K562 (cell line): ENCODE data around the gene OSCP1. TPM values are rescaled to one million over a fixed set of nuclear protein-coding genes. Genes with fewer than 3 reads are reported as not detected.

ENCODE experiments used
- AFF4 ChIP-seq: sonication (generic); formaldehyde crosslinking; IDR thresholded peaks from 2 replicates; pipeline ENCODE4 v1.8.0; 2023; ENCODE audit warnings: mild to moderate bottlenecking, missing genetic modification reagents
- CBFA2T3 ChIP-seq: fragments of 450-650 bp; IDR thresholded peaks from 2 replicates; pipeline ENCODE4 v1.6.1; 2017
- CBX8 ChIP-seq: fragments of 200-600 bp; sonication (generic); IDR thresholded peaks from 2 replicates; pipeline ENCODE4 v1.6.1; 2012; ENCODE audit warnings: borderline replicate concordance, mixed run types, low read depth, mild to moderate bottlenecking, moderate library complexity, mixed read lengths, low read length, control low read depth, inconsistent platforms; ENCODE audit not compliant: poor library complexity, severe bottlenecking; ENCODE audit errors: extremely low read depth
- GTF2F1 ChIP-seq: IDR thresholded peaks from 2 replicates; pipeline ENCODE4 v1.6.1; 2011; ENCODE audit warnings: low read depth, low read length, improper control_type of control experiment
- HCFC1 ChIP-seq: IDR thresholded peaks from 2 replicates; pipeline ENCODE4 v1.6.1; 2012; ENCODE audit warnings: low read depth, low read length, improper control_type of control experiment
- HSF4 ChIP-seq: fragments of 250-450 bp; sonication (Bioruptor Pico); IDR thresholded peaks from 2 replicates; pipeline ENCODE4 v2.1.2; 2022; ENCODE audit warnings: mild to moderate bottlenecking, moderate library complexity, borderline replicate concordance
- MCM3 ChIP-seq: fragments of 450-650 bp; IDR thresholded peaks from 2 replicates; pipeline ENCODE4 v1.6.1; 2016
- NFIX ChIP-seq: fragments of 250-450 bp; sonication (Bioruptor Pico); IDR thresholded peaks from 2 replicates; pipeline ENCODE4 v1.4.0; 2020; ENCODE audit warnings: low read depth, mild to moderate bottlenecking, moderate library complexity
- NFYB ChIP-seq: IDR thresholded peaks from 2 replicates; pipeline ENCODE4 v1.6.1; 2011; ENCODE audit warnings: mild to moderate bottlenecking, moderate library complexity; ENCODE audit not compliant: insufficient read length; ENCODE audit errors: extremely low read depth
- NR2F6 ChIP-seq: fragments of 450-650 bp; formaldehyde crosslinking; IDR thresholded peaks from 2 replicates; pipeline ENCODE4 v1.4.0; 2020; ENCODE audit warnings: mild to moderate bottlenecking
- OTX1 ChIP-seq: fragments of 450-650 bp; formaldehyde crosslinking; IDR thresholded peaks from 2 replicates; pipeline ENCODE4 v1.4.0; 2022; ENCODE audit warnings: mild to moderate bottlenecking
- POU5F1 ChIP-seq: fragments of 150-350 bp; IDR thresholded peaks from 2 replicates; pipeline ENCODE4 v1.6.1; 2014; ENCODE audit warnings: borderline replicate concordance, low read length, low read depth, mild to moderate bottlenecking; ENCODE audit not compliant: partially characterized antibody
- PURB ChIP-seq: sonication (generic); formaldehyde crosslinking; IDR thresholded peaks from 2 replicates; pipeline ENCODE4 v1.9.0; 2021; ENCODE audit warnings: low read depth, mild to moderate bottlenecking, missing genetic modification reagents
- SAP30 ChIP-seq: fragments of 200-600 bp; sonication (generic); IDR thresholded peaks from 2 replicates; pipeline ENCODE4 v1.6.1; 2012; ENCODE audit warnings: borderline replicate concordance, low read depth, mild to moderate bottlenecking, moderate library complexity, low read length, control low read depth, inconsistent platforms; ENCODE audit not compliant: insufficient read depth, poor library complexity, severe bottlenecking
- SIN3A ChIP-seq, 2 experiments: fragments of 150-350 bp in 1 of 2; IDR thresholded peaks; 2 replicates each; pipeline ENCODE4 v1.6.1; 2011 to 2016; ENCODE audit warnings: borderline replicate concordance in 2 of 2, low read depth in 2 of 2, low read length in 2 of 2, mild to moderate bottlenecking in 2 of 2, moderate library complexity in 2 of 2; ENCODE audit not compliant: control insufficient read depth in 1 of 2
- SMAD2 ChIP-seq: fragments of 150-350 bp; IDR thresholded peaks from 2 replicates; pipeline ENCODE4 v1.6.1; 2014; ENCODE audit warnings: low read depth, mild to moderate bottlenecking, low read length
- SMARCE1 ChIP-seq: fragments of 450-650 bp; IDR thresholded peaks from 2 replicates; pipeline ENCODE4 v1.7.1; 2016; ENCODE audit warnings: mild to moderate bottlenecking
- SNAPC5 ChIP-seq: fragments of 250-450 bp; sonication (Bioruptor Pico); IDR thresholded peaks from 2 replicates; pipeline ENCODE4 v1.8.0; 2021; ENCODE audit warnings: moderate library complexity, mild to moderate bottlenecking, inconsistent platforms
- SRSF3 ChIP-seq: fragments of 200-400 bp; formaldehyde crosslinking; IDR thresholded peaks from 2 replicates; pipeline ENCODE4 v1.6.1; 2016; ENCODE audit warnings: mild to moderate bottlenecking, low read length, moderate library complexity; ENCODE audit not compliant: insufficient read depth
- WHSC1 ChIP-seq: IDR thresholded peaks from one replicate; pipeline ENCODE4 v1.6.1; 2012; ENCODE audit warnings: low read length, control low read depth, inconsistent platforms
- XRCC4 ChIP-seq: IDR thresholded peaks from one replicate; pipeline ENCODE4 v1.6.1; 2011; ENCODE audit not compliant: insufficient read depth, insufficient read length; ENCODE audit errors: extremely low read depth
- ZBTB8A ChIP-seq: fragments of 450-650 bp; IDR thresholded peaks from 2 replicates; pipeline ENCODE4 v1.6.1; 2018; ENCODE audit warnings: mild to moderate bottlenecking, moderate library complexity; ENCODE audit not compliant: partially characterized antibody
- ZNF146 ChIP-seq: IDR thresholded peaks from one replicate; pipeline ENCODE4 v1.6.1; 2018; ENCODE audit warnings: missing compliant biosample characterization; ENCODE audit not compliant: unreplicated experiment
- ZNF165 ChIP-seq: fragments of 250-450 bp; sonication (Bioruptor Pico); IDR thresholded peaks from 2 replicates; pipeline ENCODE4 v1.4.0; 2020; ENCODE audit warnings: borderline replicate concordance
- ZNF175 ChIP-seq: fragments of 200-800 bp; sonication (Bioruptor generic); IDR thresholded peaks from 2 replicates; pipeline ENCODE4 v1.6.1; 2016; ENCODE audit warnings: low read depth, mild to moderate bottlenecking, missing genetic modification characterization, missing compliant biosample characterization
- ZNF324 ChIP-seq: fragments of 250-450 bp; sonication (Bioruptor Pico); IDR thresholded peaks from 2 replicates; pipeline ENCODE4 v1.4.0; 2020; ENCODE audit warnings: mild to moderate bottlenecking
- ZNF431 ChIP-seq: sonication (generic); formaldehyde crosslinking; IDR thresholded peaks from 2 replicates; pipeline ENCODE4 v1.8.0; 2022; ENCODE audit warnings: mild to moderate bottlenecking, missing genetic modification reagents
- ZNF764 ChIP-seq: fragments of 250-450 bp; sonication (Bioruptor Pico); IDR thresholded peaks from 2 replicates; pipeline ENCODE4 v1.4.0; 2020; ENCODE audit warnings: low read depth, mild to moderate bottlenecking, moderate library complexity
- ZNF77 ChIP-seq: fragments of 250-450 bp; sonication (Bioruptor Pico); IDR thresholded peaks from 2 replicates; pipeline ENCODE4 v1.5.0; 2020
- polyA plus RNA-seq, 8 experiments: library from polyadenylated mRNA; depleted of rRNA in 4 of 8; stranded (reverse) in 5 of 8; unstranded in 3 of 8; fragments of >200 nt; fragmentation: Nextera tagmentation in 2 of 8; fragmentation: Illumina TruSeq in 1 of 8; extraction: Ambion mirVana in 2 of 8; extraction: Trizol in 1 of 8; gene quantifications; 2 replicates each; pipeline versions ENCODE4 v1.2.1 to v1.2.3, GENCODE V29; 2011 to 2014; ENCODE audit warnings: inconsistent platforms in 1 of 8, missing spikeins in 1 of 8
- total RNA-seq, 7 experiments: library from RNA; depleted of rRNA in 6 of 7; stranded (reverse); fragments of >200 nt in 6 of 7; fragmentation: Illumina TruSeq in 2 of 7; extraction: Trizol in 2 of 7; gene quantifications; 2 replicates each; pipeline versions ENCODE4 v1.2.1 to v1.2.3, GENCODE V29; 2011 to 2021; ENCODE audit warnings: low replicate concordance in 1 of 7

OSCP1 gene
- total and polyA plus RNA-seq, 9 of the 15 experiments (the other 6 are each of a cell fraction or from before 2014, with no cell fraction given): 0.15 to 0.40 (median 0.33) TPM; not detected in 5

DNA sequence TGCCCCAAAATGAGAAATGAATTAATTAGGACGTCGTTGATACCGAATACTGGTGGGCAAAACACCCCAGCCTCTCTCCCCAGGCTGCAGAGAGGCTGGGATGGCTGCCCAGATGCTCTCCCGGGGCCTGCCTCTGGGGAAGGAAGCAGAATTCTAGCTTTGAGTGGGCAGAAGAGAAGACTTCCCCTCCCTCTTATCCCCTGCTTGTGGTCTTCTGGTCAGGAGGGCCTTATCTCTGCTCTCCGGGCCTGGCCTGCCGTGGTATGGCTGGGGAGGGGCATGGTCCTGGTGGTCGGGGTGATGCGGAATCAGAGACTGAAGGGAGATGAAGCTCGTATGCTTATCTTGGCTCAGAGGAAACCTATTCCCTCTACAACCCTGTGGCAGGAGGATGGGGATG lies 42.2 kb upstream of the OSCP1 start (continued):
- TF ChIP-seq ZNF324: no peak
- TF ChIP-seq HSF4 (CRISPR knock-in tag): no peak
- TF ChIP-seq PURB (CRISPR knock-in tag): no peak
- no peak for TF ChIP-seq ZNF431 (CRISPR knock-in tag)
- TF ChIP-seq SNAPC5 (CRISPR knock-in tag): no peak
- TF ChIP-seq ZNF146: no peak
- no peak for TF ChIP-seq NFIX (CRISPR knock-in tag)
- TF ChIP-seq MCM3: no peak
- no peak for TF ChIP-seq XRCC4
- no peak for TF ChIP-seq ZNF175 (CRISPR knock-in tag)
- TF ChIP-seq SMARCE1: peak; percentile 84
- no peak for TF ChIP-seq HCFC1
- TF ChIP-seq SRSF3: no peak
- no peak for TF ChIP-seq AFF4 (CRISPR knock-in tag)
- no peak for TF ChIP-seq GTF2F1
- no peak for TF ChIP-seq ZNF77 (CRISPR knock-in tag)
- TF ChIP-seq SIN3A (IDR thresholded peaks at IDR 0.05; ENCODE audit: borderline replicate concordance in 2 of 2, control insufficient read depth in 1 of 2, low read depth in 2 of 2, low read length in 2 of 2): no peak
- TF ChIP-seq POU5F1: no peak
- TF ChIP-seq NR2F6 (CRISPR knock-in tag): no peak
- TF ChIP-seq NFYB: no peak
- no peak for TF ChIP-seq SAP30
- no peak for TF ChIP-seq CBX8
- TF ChIP-seq OTX1 (CRISPR knock-in tag): no peak
- TF ChIP-seq ZBTB8A: no peak
- peak; percentile 96 for TF ChIP-seq CBFA2T3
- TF ChIP-seq WHSC1: no peak
- no peak for TF ChIP-seq ZNF764 (CRISPR knock-in tag)
- no peak for TF ChIP-seq SMAD2
- no peak for TF ChIP-seq ZNF165
